NCI-H1105 (cell line): ENCODE measurements around the gene TBX10.
"Not testable (repeated sequence)": the region's sequence is repeated elsewhere in the genome, so short reads cannot be mapped to it uniquely, and the experiment has no call there.

Experiments used
- DNase-seq: peaks from one replicate; lab custom pipeline; 2025; lab: John Stamatoyannopoulos, UW

The TBX10 gene

GRCh38 chr11:67631411-67631810 is 8.2 kb downstream of the TBX10 start:
- no peak for DNase-seq

- DNase-seq = no peak
These were observed 8.6 kb downstream of the TBX10 start for GRCh38 chr11:67630943-67631331.

DNA sequence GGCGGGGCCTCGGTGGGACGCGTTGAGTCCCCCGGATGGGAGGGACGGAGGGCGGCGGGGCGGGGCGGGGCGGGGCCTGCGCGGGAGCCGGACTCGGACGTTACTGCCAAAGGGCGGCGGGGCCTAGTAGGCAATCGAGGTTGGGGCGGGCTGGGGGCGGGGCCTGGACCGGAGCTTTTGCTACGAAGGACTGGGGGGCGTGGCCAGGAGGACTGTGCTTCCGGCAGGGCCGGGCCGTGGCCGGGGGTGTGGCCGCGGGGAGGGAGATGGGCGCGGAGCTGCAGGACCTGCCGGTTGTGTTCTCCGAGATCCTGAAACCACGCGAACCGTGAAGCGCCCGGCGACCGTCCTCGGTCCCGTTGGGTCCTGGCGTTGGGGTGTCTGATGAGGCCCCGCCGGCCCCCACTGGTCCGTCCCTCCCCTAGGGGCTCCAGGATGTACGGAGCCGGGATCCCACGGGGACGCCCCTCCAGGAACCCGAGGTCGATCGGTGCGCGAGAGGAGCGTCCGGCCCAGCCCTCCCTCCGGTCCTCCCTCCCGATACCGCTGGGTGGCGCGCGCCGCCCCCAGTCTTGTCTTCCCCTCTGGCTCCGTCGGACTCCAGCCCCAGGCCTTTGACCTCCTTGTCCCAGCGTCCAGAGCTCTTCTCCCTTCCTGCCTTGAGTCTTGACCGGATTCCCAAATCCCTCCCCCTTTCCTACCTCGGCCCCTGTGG is 9.2 kb downstream of the TBX10 start:
- peak; percentile 97 for DNase-seq

DNA sequence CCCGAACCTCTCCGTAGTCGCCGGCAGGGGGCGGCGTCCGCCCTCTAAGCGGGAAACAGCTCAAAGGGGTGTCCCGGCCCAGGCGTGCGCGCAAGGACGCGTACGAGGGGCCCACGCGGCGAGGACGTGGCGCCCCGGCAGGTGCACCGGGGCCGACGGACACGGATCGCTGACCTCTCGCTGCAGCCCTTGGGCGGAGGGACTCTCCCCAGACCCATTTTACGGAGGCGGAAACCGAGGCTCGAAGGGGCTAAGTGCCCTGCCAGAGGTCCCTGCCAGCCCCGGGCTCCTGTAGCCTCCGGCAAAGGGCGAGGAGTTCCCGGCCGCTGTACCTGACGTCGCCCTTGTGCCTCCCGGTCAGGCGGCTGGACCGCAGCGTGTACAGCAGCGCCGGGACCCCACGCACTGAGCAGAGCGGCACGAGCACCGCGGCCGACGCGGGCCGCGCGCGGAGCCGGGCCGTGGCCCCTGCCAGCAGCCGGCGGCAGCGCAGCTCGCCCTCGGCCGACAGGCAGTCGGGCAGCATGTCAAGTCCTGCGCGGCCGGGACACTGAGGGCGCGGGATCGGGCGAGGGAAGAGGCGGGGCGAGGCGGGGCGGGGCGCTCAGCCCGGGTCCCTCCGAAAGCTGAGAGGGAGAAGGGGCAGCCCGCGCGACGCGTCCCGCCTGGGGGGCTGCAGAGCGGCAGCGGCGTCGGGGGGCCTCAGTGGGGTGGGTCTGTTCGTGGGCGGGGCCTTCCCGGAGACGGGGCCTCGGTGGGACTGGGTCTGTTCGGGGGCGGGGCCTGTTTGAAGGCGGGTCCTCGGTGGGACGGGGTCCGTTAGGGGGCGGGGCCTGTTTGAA is 10.0 kb downstream of the TBX10 start, which contains the start of gene NUDT8:
Gene NUDT8, minus strand, starts transcription at position 552 of the 842 bp plus-strand sequence. Its CDS starts 26 bp downstream, at position 526.
- peak; percentile 25 for DNase-seq

DNA sequence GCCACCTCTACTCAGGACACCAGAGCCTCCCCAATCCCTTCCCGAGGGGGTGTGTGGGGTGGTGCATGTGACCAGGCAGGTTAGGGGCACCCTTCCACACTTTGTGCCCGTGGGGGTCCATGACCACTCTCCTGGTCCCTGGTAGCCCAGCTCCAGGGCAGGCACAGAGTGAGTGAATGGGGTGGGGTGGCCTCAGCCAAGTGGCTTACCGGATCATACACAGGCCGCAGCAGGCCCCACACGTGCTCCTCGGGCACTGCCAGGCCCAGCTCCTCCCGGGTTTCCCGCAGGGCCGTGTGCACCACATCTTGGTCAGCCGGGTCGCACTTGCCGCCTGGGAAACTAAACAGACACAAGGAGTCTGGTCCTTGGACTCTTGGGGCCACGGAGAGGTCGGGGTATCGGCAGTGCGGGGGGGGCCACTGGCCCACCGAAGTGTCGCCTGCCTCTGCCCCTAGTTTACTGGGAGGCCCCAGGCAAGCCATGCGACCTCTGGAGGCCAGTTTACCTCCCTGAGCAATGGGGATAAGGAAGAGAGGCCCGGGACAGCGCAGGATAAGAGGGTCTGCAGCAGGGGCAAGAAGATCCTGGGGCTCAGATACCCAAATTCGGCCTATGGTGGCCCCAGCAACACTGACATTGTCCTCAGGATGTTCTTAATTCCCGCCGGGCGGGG is 10.7 kb downstream of the TBX10 start:
- no peak for DNase-seq

- no peak for DNase-seq
These were observed 11.5 kb downstream of the TBX10 start for GRCh38 chr11:67627812-67628624.

DNA sequence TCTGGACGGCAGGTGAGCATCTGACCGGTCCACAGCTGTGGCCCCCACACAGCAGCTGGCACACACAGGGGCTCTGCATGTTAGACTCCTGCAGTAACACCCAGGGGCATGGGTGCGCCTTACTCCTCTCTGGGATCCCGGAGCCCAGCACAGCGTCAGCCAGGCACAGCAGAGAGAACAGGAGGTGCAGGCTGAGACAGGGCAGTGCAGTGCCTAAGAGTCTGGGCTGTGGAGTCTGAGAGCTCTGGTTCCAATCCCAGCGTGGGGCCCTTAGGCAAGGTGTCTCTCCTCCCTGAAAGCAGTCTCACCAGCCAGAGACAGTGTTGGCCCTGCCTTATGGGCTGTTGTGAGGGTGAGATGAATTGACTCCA is 12.1 kb downstream of the TBX10 start:
- no peak for DNase-seq

- DNase-seq = no peak
These were observed 12.6 kb downstream of the TBX10 start for GRCh38 chr11:67626970-67627369.

GRCh38 chr11:67626131-67626833 is 13.3 kb downstream of the TBX10 start:
- not testable (repeated sequence) for DNase-seq

DNA sequence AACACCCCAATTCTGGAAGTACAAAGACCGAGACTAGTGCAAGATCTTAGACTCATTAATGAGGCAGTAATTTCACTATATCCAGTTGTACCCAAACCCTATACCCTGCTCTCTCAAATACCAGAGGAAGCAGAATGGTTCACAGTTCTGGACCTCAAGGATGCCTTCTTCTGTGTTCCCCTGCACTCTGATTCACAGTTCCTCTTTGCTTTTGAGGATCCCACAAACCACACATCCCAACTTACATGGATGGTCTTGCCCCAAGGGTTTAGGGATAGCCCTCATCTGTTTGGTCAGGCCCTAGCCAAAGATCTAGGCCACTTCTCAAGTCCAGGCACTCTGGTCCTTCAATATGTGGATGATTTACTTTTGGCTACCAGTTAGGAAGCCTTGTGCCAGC is 15.8 kb downstream of the TBX10 start:
- not testable (repeated sequence) for DNase-seq

- DNase-seq = not testable (repeated sequence)
These were observed 16.7 kb downstream of the TBX10 start for GRCh38 chr11:67622905-67623304.

DNA sequence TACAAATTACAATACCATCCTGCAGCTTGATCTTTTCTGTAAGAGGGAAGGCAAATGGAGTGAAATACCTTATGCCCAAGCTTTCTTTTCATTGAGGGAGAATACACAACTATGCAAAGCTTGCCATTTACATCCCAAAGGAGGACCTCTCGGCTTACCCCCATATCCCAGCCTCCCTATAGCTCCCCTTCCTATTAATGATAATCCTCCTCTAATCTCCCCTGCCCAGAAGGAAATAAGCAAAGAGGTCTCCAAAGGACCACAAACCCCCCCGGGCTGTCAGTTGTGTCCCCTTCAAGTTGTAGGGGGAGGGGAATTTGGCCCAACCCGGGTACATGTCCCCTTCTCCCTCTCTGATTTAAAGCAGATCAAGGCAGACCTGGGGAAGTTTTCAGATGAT is 17.6 kb downstream of the TBX10 start:
- DNase-seq = not testable (repeated sequence)

- DNase-seq = not testable (repeated sequence)
These were observed 18.9 kb downstream of the TBX10 start for GRCh38 chr11:67620621-67621020.

DNA sequence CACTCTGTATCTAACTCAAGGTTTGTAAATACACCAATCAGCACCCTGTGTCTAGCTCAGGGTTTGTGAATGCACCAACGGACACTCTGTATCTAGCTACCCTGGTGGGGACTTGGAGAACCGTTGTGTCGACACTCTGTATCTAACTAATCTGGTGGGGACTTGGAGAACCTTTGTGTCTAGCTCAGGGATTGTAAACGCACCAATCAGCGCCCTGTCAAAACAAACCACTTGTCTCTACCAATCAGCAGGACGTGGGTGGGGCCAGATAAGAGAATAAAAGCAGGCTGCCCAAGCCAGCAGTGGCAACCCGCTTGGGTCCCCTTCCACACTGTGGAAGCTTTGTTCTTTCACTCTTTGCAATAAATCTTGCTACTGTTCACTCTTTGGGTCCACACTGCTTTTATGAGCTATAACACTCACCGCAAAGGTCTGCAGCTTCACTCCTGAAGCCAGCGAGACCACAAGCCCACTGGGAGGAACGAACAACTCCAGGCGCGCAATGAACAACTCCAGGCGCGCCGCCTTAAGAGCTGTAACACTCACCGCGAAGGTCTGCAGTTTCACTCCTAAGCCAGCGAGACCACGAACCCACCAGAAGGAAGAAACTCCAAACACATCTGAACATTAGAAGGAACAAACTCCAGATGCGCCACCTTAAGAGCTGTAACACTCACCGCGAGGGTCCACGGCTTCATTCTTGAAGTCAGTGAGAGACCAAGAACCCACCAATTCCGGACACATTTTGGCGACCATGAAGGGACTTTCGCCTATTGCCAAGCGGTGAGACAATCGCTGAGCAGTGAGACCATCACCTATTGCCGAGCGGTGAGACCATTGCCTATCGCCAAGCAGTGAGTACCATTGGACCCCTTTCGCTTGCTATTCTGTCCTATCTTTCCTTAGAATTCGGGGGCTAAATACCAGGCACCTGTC is 19.6 kb downstream of the TBX10 start:
- DNase-seq = not testable (repeated sequence)

- DNase-seq = not testable (repeated sequence)
These were observed 20.5 kb downstream of the TBX10 start for GRCh38 chr11:67618901-67619659.

GRCh38 chr11:67617243-67617953 is 22.2 kb downstream of the TBX10 start:
- DNase-seq = no peak

DNA sequence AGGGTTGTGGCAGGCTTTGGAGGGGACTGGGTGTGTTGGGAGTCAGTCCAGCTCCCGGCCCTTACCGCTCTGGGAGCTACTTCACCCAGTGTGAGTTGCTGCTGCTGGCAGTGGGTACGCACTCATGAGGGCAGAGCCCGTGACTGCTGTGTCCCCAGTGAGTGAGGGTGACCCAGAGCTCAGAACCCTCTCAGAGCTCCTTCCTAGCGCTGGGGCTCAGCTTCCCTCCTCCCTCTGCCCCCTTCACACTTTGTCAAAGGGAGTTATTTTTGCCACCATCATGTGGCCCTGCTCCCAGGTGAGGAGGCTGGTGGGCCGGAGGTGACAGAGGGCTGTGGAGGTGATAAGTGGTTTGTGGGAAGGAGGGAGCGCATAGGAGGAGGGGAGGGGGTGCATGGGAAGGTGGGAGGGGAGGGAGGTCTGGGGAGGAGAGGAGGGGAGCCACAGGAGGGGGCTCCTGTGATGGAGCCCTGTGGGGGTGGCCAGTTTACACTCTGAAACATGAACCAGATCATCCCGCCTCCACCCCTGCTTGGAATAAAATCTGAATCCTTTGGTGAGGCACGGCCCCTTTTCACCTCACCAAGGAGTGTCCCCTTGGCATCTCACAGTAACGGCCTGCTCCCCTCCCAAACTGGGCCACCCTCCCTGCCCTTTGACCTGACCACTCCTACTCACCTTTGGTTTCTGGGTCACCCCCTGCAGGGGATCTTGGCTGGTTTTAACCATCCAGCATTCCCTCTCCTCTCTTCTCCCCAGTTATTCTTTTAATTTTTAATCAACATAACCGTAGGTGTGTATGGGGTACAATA is 22.9 kb downstream of the TBX10 start:
- DNase-seq = no peak
